Osteoblast (primary cell): ENCODE data around the gene AMIGO1. TPM values are rescaled to one million over a fixed set of nuclear protein-coding genes. Genes with fewer than 3 reads are reported as not detected.
A peak's percentile ranks its signal among the peaks of the same experiment; 100 is the strongest.

Source experiments
- DNase-seq: peaks from one replicate; pipeline ENCODE4 v3.0.0; 2011; ENCODE audit warnings: low spot score, mixed read lengths; ENCODE audit not compliant: insufficient read length; ENCODE audit errors: missing footprints
- H2AFZ ChIP-seq: 2 replicates; pipeline ENCODE4 v1.6.0; 2011; ENCODE audit warnings: mild to moderate bottlenecking, low read length
- H3K27ac ChIP-seq: 2 replicates; pipeline ENCODE4 v1.5.1; 2011; ENCODE audit warnings: mild to moderate bottlenecking, low read depth, low read length, moderate library complexity
- H3K27me3 ChIP-seq: 2 replicates; pipeline ENCODE4 v1.6.0; 2012; ENCODE audit warnings: mild to moderate bottlenecking, control low read depth, inconsistent platforms, low read length, moderate library complexity; ENCODE audit not compliant: insufficient read depth
- H3K36me3 ChIP-seq: 2 replicates; pipeline ENCODE4 v1.5.1; 2011; ENCODE audit warnings: mild to moderate bottlenecking, low read length, control low read depth, moderate library complexity; ENCODE audit not compliant: insufficient read depth
- H3K4me1 ChIP-seq: 2 replicates; pipeline ENCODE4 v1.5.1; 2011; ENCODE audit warnings: mild to moderate bottlenecking, low read length, control low read depth, moderate library complexity; ENCODE audit not compliant: insufficient read depth
- H3K4me2 ChIP-seq: 2 replicates; pipeline ENCODE4 v1.6.0; 2011; ENCODE audit warnings: mild to moderate bottlenecking, low read length; ENCODE audit not compliant: insufficient read depth
- H3K4me3 ChIP-seq: fragments of 200-600 bp; sonication (generic); 3 replicates; pipeline ENCODE4 v1.5.1; 2012; ENCODE audit warnings: mild to moderate bottlenecking, low read length, inconsistent platforms; ENCODE audit not compliant: insufficient read depth
- H3K79me2 ChIP-seq: 2 replicates; pipeline ENCODE4 v1.6.0; 2012; ENCODE audit warnings: mild to moderate bottlenecking, low read length, control low read depth, inconsistent platforms; ENCODE audit not compliant: insufficient read depth
- H3K9me3 ChIP-seq: 2 replicates; pipeline ENCODE4 v1.5.1; 2011; ENCODE audit warnings: low read depth, low read length, control low read depth
- H4K20me1 ChIP-seq: 2 replicates; pipeline ENCODE4 v1.6.0; 2012; ENCODE audit warnings: mild to moderate bottlenecking, low read length, control low read depth; ENCODE audit not compliant: insufficient read depth
- CTCF ChIP-seq: IDR thresholded peaks from 2 replicates; pipeline ENCODE4 v1.5.1; 2011; ENCODE audit warnings: mild to moderate bottlenecking, low read depth, low read length, moderate library complexity; ENCODE audit errors: extremely low read depth
- total RNA-seq: library from RNA; depleted of rRNA; stranded (reverse); fragments of >200 nt; gene quantifications from 2 replicates; pipeline ENCODE4 v1.2.3, GENCODE V29; 2012

The AMIGO1 gene
- total RNA-seq, 1 donor: 2.5 TPM

- no peak overlapping the region for H3K27ac ChIP-seq
- no peaks in the 10 kb centered on the region for H3K36me3 ChIP-seq
- H3K79me2 ChIP-seq: peaks cover 23% of the 10 kb centered on the region
- no peaks in the 10 kb centered on the region for H3K9me3 ChIP-seq
- H4K20me1 ChIP-seq: peaks cover 2% of the 10 kb centered on the region
- no peaks in the 10 kb centered on the region for H3K27me3 ChIP-seq
- H3K4me2 ChIP-seq: no peak overlapping the region
- no peak for DNase-seq
- H3K4me3 ChIP-seq: no peak overlapping the region
- H3K4me1 ChIP-seq: peaks cover 23% of the 10 kb centered on the region
- no peak overlapping the region for H2AFZ ChIP-seq
- TF ChIP-seq CTCF: no peak
These were observed 34.6 kb upstream of the AMIGO1 start for GRCh38 chr1:109543988-109544735.

- no peaks in the 10 kb centered on the region for H3K36me3 ChIP-seq
- H3K27me3 ChIP-seq: no peaks in the 10 kb centered on the region
- no peak overlapping the region for H3K27ac ChIP-seq
- no peaks in the 10 kb centered on the region for H4K20me1 ChIP-seq
- TF ChIP-seq CTCF: no peak
- H3K79me2 ChIP-seq: peaks cover 16% of the 10 kb centered on the region
- H3K4me3 ChIP-seq: no peak overlapping the region
- peak; percentile 66 for DNase-seq
- no peak overlapping the region for H2AFZ ChIP-seq
- no peaks in the 10 kb centered on the region for H3K9me3 ChIP-seq
- H3K4me1 ChIP-seq: peaks cover 22% of the 10 kb centered on the region
- H3K4me2 ChIP-seq: no peak overlapping the region
These were observed 33.9 kb upstream of the AMIGO1 start for GRCh38 chr1:109543283-109543987.

GRCh38 chr1:109542657-109543056 is 33.1 kb upstream of the AMIGO1 start:
- Histone ChIP-seq H3K27me3 (no peaks in the 10 kb centered on the region), H3K4me1 (peaks cover 21% of the 10 kb centered on the region), H3K36me3 (no peaks in the 10 kb centered on the region), H3K27ac (no peak overlapping the region), H3K79me2 (peaks cover 9% of the 10 kb centered on the region), H4K20me1 (no peaks in the 10 kb centered on the region), H2AFZ (peak overlapping the region; percentile 87), H3K4me2 (no peak overlapping the region), H3K9me3 (no peaks in the 10 kb centered on the region), H3K4me3 (no peak overlapping the region)
- no peak for DNase-seq
- no peak for TF ChIP-seq CTCF

GRCh38 chr1:109541102-109541501 is 31.6 kb upstream of the AMIGO1 start:
- H3K4me2 ChIP-seq: no peak overlapping the region
- no peaks in the 10 kb centered on the region for H3K36me3 ChIP-seq
- H2AFZ ChIP-seq: peak overlapping the region; percentile 87
- no peak overlapping the region for H3K4me3 ChIP-seq
- H3K27ac ChIP-seq: no peak overlapping the region
- no peaks in the 10 kb centered on the region for H4K20me1 ChIP-seq
- DNase-seq: peak; percentile 31
- no peaks in the 10 kb centered on the region for H3K9me3 ChIP-seq
- H3K27me3 ChIP-seq: no peaks in the 10 kb centered on the region
- H3K79me2 ChIP-seq: no peaks in the 10 kb centered on the region
- H3K4me1 ChIP-seq: peaks cover 8% of the 10 kb centered on the region
- no peak for TF ChIP-seq CTCF
